HG03175 (cell line): ENCODE measurements around the gene BPIFA1.

ENCODE experiments used
- ATAC-seq: cut with Tn5 transposase; IDR thresholded peaks from one replicate; pipeline ENCODE4 v1.9.1; 2021; ENCODE audit warnings: mild to moderate bottlenecking, moderate library complexity; ENCODE audit not compliant: unreplicated experiment

The BPIFA1 gene

DNA sequence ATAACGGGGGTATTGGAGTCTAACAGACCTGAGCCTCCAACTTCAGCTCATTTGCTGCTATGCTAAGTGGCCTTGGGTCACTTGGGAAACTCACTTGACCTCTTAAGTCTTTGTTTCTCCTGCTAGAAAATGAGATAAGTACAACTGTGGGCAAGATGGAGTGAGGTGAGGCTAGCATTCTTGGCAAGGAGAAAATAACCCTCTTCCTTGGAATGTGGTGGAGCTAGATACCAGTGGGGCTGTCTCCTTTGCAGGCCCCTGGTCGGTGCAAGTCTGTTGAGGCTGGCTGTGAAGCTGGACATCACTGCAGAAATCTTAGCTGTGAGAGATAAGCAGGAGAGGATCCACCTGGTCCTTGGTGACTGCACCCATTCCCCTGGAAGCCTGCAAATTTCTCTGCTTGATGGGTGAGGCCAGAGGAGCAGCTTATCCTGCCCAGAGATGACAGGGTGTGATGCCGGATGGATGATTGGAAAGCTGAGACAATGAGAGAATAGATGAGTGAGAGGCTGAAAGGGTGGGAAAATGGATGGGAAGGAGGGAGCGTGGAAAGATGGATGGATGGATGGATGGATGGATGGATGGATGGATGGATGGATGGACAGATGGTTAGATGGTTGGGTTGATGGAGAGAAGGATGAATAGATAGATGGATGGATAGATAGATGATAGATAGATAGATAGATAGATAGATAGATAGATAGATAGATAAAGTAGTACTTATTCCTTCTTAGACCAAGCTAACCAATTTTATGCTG, 4.4 kb downstream of the BPIFA1 start:
- no peak for ATAC-seq

DNA sequence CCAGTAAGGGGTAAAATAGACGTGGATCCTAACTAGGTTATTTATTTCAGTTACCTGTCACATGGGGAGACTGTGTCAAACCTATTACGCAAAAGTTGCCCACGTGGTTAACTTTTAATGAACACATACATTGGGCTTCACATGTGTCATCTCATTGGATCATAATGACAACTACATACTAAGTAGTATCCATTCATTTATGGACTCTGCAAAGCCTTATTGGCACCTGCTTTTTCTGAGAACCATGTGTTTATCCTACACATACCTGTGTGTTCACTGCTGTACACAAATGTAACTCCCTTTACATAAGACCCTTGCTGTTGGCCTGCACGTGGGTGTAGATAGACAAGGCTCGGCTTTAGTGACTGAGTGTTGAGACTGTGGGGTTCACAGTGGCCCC, 5.1 kb downstream of the BPIFA1 start:
- ATAC-seq = no peak

DNA sequence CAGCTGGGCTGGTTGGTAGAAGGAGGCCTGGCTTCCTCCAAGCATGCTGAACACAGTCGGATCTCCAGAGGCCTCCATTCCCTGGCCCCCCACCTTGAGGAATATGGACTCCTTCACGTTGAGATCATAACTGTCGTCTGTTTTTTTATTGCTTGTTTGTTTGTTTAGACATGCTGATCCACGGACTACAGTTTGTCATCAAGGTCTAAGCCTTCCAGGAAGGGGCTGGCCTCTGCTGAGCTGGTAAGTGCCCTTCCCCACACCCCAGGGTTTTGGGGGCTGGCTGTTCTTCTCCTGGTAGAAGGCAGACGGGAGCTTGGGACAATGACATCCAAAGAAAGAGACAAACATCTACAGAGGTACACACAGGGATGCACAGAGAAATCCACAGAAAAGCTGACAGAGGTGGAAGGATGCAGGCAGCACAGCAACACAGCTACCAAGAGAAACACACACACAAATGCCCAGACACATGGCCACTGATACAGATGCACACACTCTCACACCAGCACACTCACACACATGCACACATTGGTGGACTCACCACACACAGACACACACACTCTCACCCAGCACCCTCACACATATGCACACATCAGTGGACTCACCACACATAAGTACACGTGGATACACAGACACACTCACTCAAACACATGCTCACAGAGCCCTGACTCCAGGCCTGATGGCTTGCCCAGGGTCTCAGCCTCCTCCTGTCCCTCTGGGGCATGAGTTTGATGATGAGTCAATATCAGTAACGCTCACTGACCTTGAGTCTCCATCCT, 6.7 kb downstream of the BPIFA1 start:
- no peak for ATAC-seq

DNA sequence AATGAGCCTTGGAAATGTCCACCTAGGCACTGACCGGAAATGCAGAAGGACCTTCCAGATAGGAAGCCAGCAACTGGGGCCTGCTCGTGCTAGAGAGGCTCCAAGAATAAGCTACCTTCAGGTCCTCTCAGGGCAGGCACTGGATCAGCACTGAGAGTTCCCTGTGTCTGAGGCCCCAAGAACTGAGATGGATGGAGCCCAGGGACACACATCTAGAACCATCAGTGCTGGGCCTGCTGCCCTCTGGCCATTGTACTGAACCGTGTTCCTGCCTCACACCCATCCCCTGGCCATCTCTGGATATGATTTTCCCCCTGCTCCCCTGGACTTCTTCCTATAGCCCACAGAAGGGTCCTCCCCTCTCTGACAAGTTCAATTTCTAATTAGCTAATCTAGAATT, 10.3 kb downstream of the BPIFA1 start:
- ATAC-seq = no peak

DNA sequence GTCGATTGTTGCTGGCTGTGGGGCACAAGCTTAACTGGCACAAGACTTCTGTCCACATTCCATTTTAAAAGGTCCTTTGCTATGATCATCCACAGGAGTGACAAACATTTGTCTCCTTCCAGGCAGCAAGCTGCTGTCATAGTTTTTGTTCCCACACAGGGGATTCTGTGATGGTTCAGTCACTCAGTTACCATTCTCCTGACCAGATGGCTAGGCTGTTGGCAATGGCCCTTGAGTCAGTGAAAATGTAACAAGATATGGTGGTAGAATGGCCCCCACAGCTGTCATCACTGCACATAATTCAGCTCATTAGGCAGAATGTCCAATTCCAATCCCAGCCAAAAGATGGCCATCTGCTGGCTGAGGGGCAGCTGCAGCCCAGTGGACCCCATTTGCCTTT, 13.7 kb downstream of the BPIFA1 start:
- ATAC-seq = no peak

DNA sequence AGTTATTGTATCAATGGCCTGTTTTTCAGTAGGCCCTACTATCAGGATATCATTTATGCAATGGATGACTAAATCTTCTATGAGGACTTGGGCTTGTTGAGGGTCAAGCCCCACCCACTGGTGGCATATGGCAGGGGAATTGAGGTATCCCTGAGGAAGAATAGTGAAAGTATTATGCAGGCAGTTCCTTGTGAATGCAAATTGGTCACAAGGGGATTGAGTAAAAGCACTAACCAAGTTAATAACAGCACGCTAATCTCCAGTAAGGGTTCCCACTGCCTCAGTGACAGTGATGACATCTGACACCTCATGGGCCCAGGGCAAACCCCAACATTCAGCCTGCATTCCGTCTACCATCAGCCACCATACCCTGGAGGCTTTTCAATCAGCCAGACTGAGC, 14.9 kb downstream of the BPIFA1 start:
- no peak for ATAC-seq

DNA sequence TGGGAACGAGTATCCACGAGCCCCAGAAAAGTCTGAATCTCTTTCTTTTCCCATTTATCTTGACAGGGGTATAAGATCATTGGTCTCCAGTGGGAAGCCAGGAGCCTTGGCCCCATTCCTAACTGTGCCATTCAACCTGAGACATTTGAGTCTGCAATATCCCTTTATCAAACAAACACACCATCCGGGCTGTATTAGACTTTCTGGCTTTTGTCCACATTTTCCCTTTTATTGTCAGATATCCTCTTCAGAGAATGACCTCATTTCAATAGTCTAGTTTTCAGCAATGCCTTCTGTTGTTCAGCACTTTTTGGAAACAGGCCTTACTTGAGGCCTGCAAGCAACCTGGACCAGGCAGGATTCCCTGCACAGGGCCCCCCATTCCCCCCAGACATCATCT, 15.7 kb downstream of the BPIFA1 start:
- no peak for ATAC-seq

DNA sequence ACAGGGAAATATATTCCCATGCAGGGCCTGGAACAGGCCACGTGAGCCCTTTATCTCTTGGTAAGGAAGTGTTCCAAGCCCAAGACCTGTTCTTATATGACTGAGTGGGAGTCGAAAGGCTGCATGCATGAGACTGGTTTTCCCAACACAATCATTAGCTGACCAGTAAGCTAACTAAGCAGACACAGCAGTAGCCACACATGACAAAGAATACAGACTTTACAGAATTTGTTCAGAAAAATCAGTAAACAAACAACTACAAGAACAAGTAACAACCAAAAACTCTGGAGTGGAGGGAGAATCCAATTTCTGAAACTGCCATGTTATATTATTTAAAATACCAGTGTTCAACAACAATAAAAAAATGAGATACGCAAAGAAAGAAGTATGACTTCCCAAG, 16.7 kb downstream of the BPIFA1 start:
- ATAC-seq = no peak

DNA sequence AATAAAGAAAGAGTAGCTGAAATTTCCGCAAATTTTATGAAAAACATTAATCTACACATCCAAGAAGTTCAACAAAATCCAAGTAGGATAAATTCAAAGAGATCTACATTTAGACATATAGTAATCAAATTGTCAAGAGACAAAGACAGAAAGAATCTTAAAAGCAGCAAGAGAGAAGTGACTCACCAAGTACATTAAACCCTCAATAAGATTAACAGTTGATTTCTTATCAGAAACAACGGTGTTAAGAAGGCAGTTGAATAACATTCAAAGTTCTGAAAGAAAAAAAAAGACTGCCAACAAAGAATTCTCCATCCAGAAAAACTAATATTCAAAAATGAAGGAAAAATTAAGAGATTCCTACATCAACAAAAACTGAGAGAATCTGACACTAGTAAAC, 19.2 kb downstream of the BPIFA1 start:
- no peak for ATAC-seq

DNA sequence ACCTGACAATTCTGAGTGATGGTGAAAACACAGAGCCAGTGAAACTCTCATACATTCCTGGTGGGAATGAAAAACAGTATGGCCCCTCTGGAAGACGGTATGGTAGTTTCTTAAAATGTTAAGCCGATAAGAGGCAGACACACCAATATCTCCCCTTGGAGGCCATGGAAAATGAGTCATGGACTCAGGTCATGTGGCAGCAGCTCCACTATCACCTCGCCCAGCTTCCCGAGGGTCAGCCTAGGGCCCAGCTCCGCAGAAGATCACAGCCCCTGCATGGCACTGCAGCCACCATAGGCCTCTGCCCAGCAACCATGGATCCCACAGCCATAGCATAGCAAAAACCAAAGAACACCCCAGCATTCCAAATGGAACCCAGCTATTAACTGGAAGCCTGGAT, 21.4 kb downstream of the BPIFA1 start:
- no peak for ATAC-seq

DNA sequence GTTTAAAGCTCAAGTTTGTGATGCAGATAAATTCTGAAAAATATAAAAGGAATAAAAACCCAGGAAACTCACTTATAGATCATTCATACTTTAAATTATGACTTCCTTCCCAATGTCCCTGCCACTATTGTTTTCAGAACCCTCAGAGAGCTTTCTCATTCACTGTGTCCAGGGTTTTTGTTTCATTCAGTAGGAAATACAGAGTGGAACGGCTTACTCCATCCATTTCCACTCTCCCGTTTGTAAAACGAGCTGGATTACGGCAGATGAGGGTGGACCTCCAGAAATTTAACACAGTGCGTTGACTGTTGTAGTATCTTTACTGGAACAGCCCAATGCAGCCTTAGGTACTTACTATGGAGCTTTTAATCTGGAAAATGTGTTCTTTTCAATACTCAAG, 23.6 kb downstream of the BPIFA1 start:
- ATAC-seq = no peak

DNA sequence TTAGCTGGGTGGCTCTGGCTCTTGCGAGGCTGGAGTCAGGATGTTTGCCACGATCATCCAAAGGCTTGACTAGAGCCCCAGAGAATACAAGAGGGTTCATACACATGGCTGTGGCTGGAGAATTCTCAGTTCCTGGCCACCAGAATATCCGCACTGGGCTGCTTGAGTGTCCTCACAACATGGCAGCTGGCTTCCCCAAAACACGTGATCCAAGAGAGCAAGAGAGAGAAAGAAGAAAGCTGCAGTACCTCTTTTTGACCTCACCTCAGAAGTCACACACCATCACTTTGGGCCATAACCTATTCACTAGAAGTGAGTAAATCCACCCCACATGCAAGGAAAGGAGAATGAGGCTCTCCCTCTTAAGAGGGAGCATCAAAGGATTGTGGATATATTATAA, 25.7 kb downstream of the BPIFA1 start:
- ATAC-seq = no peak

DNA sequence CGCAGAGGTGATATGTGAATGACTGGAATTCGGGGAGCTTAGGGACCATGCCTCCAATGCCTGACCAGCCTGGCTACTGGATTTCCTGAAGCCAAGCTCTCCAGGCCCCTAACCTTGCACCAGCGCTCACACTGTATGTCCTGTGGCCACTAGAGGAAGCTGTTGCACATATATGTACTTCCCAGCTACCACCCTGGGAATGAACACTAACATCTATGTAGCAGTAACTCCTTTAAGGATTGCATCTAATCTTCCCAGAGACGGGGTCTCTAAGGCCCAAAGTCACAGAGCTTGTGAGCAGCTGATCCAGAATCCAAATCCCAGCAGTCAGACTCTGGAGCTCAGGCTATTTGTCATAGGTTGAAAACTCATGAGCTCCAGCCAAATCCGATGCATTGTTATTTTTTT, 26.9 kb downstream of the BPIFA1 start:
- ATAC-seq = no peak

DNA sequence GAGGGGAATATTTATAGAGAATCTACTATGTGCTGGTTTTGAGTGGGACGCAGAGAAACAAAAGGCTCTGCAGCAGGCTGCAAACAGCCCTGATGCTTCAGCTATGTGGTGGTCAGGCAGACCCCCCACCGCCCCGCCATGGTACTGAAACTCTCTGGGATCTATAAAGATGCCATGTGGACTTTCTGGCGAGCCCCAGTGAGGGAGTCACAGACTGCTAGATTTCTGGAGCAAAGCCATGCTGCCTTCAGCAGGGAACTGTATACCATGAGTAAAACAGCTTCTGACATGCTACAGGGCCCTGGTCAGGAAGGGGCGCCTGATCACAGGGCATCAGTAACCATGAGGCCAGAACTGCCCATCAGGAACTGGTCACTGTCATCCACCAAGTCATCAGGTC, 28.0 kb downstream of the BPIFA1 start:
- ATAC-seq = no peak

DNA sequence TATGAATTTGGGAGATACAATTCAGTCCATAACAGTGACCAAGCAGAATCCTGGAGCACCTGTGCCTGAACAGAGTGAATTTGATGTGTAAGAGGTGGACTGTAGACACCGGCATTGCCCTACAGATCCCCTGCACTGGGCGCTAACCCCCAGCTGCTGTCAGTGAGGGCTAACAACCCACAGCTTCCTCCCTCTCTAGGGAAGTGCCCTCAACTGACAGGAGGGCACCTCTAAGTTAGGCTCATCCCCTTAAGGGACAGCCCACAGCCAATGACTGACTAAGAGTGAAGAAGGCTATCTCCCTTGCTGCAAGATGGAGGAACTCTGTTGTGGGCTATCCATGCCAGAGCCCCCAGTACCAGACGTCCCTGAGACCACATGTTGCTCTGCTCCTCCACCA, 31.9 kb downstream of the BPIFA1 start:
- ATAC-seq = no peak

DNA sequence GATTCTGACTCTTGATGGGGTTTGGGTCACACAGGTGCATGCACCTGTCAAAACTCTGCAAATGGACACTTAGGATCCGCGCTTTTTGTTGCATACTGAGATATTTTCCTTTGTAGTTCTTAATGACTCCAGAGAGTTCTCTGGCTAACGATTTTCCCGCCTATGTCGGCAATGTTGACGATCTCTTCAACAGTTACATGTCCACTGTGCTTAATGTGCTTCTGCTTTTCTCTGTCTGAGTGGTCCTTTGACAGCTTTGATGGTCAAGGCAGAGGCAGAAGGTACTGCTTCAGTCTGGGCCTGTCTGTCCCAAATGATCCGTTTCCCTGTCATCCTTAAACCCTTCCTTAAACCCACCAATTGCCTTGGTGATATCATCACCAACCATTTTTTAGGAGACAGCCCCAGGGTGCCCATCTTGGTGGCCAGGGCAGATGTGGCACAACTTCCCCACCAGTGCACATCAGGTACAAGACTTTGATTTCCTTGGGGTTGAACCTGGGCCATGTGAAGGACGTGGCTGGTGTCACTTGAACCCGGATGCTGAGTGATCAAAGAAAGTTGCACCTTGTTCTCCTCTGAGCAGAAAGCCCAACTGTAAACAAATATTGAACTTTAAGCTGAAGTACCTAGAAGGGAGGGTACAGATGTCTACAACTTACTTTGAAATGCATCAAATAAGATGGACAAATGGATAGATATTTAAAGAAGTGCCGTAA, 36.5 kb downstream of the BPIFA1 start:
- ATAC-seq = no peak

DNA sequence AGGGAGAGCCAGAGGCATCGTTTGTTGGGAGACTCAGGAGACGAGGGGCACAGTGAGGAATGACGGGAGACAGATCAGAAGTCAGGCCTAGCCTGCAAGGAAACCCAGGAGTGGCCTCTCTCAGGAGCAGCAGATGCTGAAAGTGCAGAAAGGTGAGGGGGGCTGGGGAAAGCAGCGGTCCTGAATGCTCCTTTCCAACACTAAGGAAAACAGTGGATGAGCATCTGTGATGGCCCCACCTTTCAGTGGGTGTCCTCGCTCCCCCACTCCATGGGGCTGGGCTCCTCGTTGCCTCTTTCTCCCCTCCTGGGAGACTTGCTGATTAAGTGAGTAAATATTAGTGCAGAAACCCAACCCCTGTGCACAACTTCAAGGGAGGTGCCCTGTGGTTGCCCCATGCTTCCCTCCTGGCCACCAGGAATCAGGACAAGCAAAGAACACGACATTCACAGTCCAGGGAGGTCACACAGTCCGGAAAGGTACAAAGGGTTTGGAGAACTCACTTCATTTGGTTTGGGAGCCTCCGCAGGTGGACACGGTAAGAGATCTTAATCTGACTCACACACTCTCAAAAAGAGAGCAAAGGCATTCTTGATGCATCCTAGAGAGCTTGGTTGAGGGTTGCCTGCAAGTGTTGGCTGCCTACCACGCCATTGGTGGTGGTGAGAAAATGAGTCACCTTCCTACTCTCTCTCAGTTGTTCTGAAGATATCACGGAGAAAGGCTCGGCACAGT, 37.5 kb downstream of the BPIFA1 start:
- ATAC-seq = no peak

DNA sequence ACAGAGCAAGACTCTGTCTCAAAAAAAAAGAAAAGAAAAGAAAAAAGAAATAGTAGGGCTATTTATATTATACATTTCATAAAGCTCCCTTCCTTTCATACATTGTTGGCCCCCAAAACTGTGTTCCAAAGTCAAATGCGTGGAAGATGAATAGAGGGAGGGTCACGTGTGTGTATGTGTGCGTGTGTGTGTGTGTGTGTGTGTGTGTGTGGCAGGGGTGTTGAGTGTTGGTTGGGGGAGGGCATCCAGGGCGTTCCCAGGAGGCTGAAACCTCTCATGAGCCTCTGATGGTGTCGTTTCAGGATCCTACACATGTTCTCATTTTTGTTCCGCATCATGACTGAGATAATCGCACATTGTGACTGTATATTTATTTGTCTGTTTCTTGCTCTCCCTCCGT, 39.4 kb downstream of the BPIFA1 start:
- no peak for ATAC-seq

DNA sequence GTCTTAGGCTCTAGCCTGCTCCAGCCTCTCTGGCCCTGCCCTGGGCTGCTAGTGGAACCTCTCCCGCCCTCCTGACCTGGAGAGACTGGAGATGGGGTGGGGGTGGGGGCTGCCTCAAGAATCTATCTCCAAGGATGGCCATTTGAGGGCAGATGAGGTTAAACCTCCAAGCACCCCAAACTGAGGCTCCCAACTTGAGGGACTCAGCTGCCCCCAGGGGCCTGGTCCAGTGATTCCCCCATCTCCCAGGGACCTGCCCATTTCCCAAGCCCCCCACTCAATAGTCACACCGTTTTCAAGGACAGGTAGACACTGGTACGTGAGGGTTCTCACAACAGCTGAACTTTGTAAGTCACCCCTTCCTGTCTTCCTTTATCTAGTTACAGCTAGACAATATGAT, 40.1 kb downstream of the BPIFA1 start:
- no peak for ATAC-seq

DNA sequence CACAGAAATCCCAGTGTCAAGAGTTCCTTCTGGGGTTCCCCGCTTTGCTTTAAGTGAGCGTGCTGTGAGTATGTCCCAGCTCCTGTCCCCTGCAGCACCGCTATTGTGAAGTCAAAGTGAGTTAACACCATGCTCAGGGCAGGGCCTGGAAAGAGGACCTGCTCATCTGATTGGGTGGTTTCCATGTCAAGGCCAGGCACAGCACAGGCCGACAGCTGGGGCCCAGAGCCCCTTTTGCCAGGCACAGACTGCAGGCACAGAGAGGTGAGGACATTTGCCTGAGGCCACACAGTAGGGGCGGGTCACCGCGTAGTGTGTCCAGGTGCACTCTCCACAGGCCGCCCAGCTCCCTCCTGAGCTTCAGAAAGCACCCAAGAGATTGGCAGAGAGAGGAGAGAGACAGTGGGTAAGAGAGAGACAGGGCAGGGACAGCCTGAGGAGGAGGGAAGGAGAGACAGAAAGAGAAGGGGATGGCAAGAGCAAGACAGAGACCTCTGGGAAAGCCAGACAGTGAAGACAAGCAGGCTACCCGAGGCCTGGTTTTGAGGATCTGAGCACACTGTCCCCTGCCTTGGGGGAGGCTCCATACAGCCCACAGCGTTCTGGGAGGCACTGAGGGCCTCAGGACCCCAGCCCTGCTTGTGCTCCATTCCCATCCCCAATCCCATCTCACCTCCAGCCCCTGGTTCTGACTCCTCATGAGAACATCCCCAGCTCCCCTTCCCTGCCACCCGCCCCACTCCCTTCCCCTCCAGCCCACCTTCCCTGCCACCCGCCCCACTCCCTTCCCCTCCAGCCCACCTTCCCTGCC, 40.7 kb downstream of the BPIFA1 start:
- ATAC-seq = no peak
